Measurements from ENCODE around the gene FAR1. TPM values are rescaled to one million over a fixed set of nuclear protein-coding genes. Genes with fewer than 3 reads are reported as not detected.
"Not testable (repeated sequence)": the region's sequence is repeated elsewhere in the genome, so short reads cannot be mapped to it uniquely, and the experiment has no call there.

The FAR1 gene
- total RNA-seq, 4 donors from 2014 or later, result 9.8 to 29.0 (median 16.4) TPM

- Histone ChIP-seq H3K9me3 (no peaks in the 10 kb centered on the region), H3K27me3 (no peaks in the 10 kb centered on the region), H3K36me3 (peaks cover 35% of the 10 kb centered on the region), H3K4me3 (no peak overlapping the region), H3K27ac (no peak overlapping the region), H3K4me1 (no peaks in the 10 kb centered on the region)
- no peak for TF ChIP-seq POLR2AphosphoS5 (IDR thresholded peaks at IDR 0.05)
- no peak for TF ChIP-seq POLR2A (IDR thresholded peaks at IDR 0.05)
- TF ChIP-seq EP300 (IDR thresholded peaks at IDR 0.05), result no peak
- TF ChIP-seq CTCF (IDR thresholded peaks at IDR 0.05), result no peak
- no peak for DNase-seq (ENCODE audit: low spot score in 2 of 2)
Measured at GRCh38 chr11:13728076-13728475, 59.6 kb downstream of the FAR1 start.

- no peak overlapping the region for H3K4me3 ChIP-seq
- no peaks in the 10 kb centered on the region for H3K4me1 ChIP-seq
- H3K9me3 ChIP-seq, result no peaks in the 10 kb centered on the region
- no peak for DNase-seq (ENCODE audit: low spot score in 2 of 2)
- no peak overlapping the region for H3K27ac ChIP-seq
- TF ChIP-seq EP300 (IDR thresholded peaks at IDR 0.05) (no peak), POLR2AphosphoS5 (IDR thresholded peaks at IDR 0.05) (no peak), POLR2A (IDR thresholded peaks at IDR 0.05) (no peak), CTCF (IDR thresholded peaks at IDR 0.05) (no peak)
- no peaks in the 10 kb centered on the region for H3K27me3 ChIP-seq
- H3K36me3 ChIP-seq, result no peaks in the 10 kb centered on the region
- WGBS, result 84% methylated on average over 3 of the region's 3 CpGs
Measured at GRCh38 chr11:13734530-13734929, 66.1 kb downstream of the FAR1 start.

- 63% methylated on average over 2 of the region's 2 CpGs for WGBS
- TF ChIP-seq CTCF (IDR thresholded peaks at IDR 0.05), result no peak
Measured at GRCh38 chr11:13745165-13745564, 76.7 kb downstream of the FAR1 start.

GRCh38 chr11:13753316-13753715, 84.8 kb downstream of the FAR1 start:
- H3K36me3 ChIP-seq; H3K4me1 ChIP-seq; DNase-seq (ENCODE audit: low spot score in 2 of 2); H3K27ac ChIP-seq; H3K9me3 ChIP-seq; H3K4me3 ChIP-seq; H3K27me3 ChIP-seq: not testable (repeated sequence)
- 80% methylated on average over 5 of the region's 5 CpGs for WGBS

More at GRCh38 chr11:13745165-13745564, 76.7 kb downstream of the FAR1 start:
- DNase-seq (ENCODE audit: low spot score in 2 of 2), result no peak
- Histone ChIP-seq H3K4me3 (no peak overlapping the region), H3K36me3 (no peaks in the 10 kb centered on the region), H3K4me1 (no peaks in the 10 kb centered on the region), H3K27ac (no peak overlapping the region), H3K27me3 (no peaks in the 10 kb centered on the region), H3K9me3 (no peaks in the 10 kb centered on the region)

GRCh38 chr11:13759050-13759449, 90.6 kb downstream of the FAR1 start:
- Histone ChIP-seq H3K9me3 (no peaks in the 10 kb centered on the region), H3K27me3 (no peaks in the 10 kb centered on the region), H3K4me1 (no peaks in the 10 kb centered on the region), H3K4me3 (no peak overlapping the region), H3K36me3 (no peaks in the 10 kb centered on the region), H3K27ac (no peak overlapping the region)
- no peak for DNase-seq (ENCODE audit: low spot score in 2 of 2)
- TF ChIP-seq CTCF (IDR thresholded peaks at IDR 0.05), result no peak
- no peak for TF ChIP-seq POLR2AphosphoS5 (IDR thresholded peaks at IDR 0.05)
- no peak for TF ChIP-seq EP300 (IDR thresholded peaks at IDR 0.05)
- TF ChIP-seq POLR2A (IDR thresholded peaks at IDR 0.05), result no peak
- WGBS, result 94% methylated on average over 9 of the region's 9 CpGs

- H3K36me3 ChIP-seq, result no peaks in the 10 kb centered on the region
- DNase-seq (ENCODE audit: low spot score in 2 of 2), result no peak
- H3K27me3 ChIP-seq, result no peaks in the 10 kb centered on the region
- no peaks in the 10 kb centered on the region for H3K4me1 ChIP-seq
- H3K9me3 ChIP-seq, result no peaks in the 10 kb centered on the region
- 88% methylated on average over 3 of the region's 3 CpGs for WGBS
- no peak for TF ChIP-seq POLR2A (IDR thresholded peaks at IDR 0.05)
- no peak for TF ChIP-seq EP300 (IDR thresholded peaks at IDR 0.05)
- no peak for TF ChIP-seq POLR2AphosphoS5 (IDR thresholded peaks at IDR 0.05)
- no peak for TF ChIP-seq CTCF (IDR thresholded peaks at IDR 0.05)
- no peak overlapping the region for H3K4me3 ChIP-seq
- no peak overlapping the region for H3K27ac ChIP-seq
Measured at GRCh38 chr11:13760115-13760514, 91.6 kb downstream of the FAR1 start.
